Stimulated activated CD4-positive, alpha-beta T cell treated with anti-CD3 and anti-CD28 coated beads, Interleukin-4, amount 100 ng/mL, for 24 hours (primary cell): ENCODE measurements around the gene GALNTL6.
"Not testable (repeated sequence)": the region's sequence is repeated elsewhere in the genome, so short reads cannot be mapped to it uniquely, and the experiment has no call there.

Source experiments
- DNase-seq: peaks from one replicate; pipeline ENCODE4 v3.0.0-alpha.2; 2020

The GALNTL6 gene

GRCh38 chr4:172688534-172688933, 875.3 kb downstream of the GALNTL6 start:
- no peak for DNase-seq

- no peak for DNase-seq
These were observed 878.3 kb downstream of the GALNTL6 start for GRCh38 chr4:172691552-172691951.

- DNase-seq = no peak
These were observed 879.5 kb downstream of the GALNTL6 start for GRCh38 chr4:172692701-172693100.

GRCh38 chr4:172698256-172698655, 885.1 kb downstream of the GALNTL6 start:
- no peak for DNase-seq

- DNase-seq = no peak
These were observed 892.4 kb downstream of the GALNTL6 start for GRCh38 chr4:172705565-172705964.

- no peak for DNase-seq
These were observed 892.8 kb downstream of the GALNTL6 start for GRCh38 chr4:172706000-172706399.

- DNase-seq = no peak
These were observed 894.4 kb downstream of the GALNTL6 start for GRCh38 chr4:172707622-172708021.

- no peak for DNase-seq
These were observed 895.0 kb downstream of the GALNTL6 start for GRCh38 chr4:172708184-172708583.

- no peak for DNase-seq
These were observed 896.2 kb downstream of the GALNTL6 start for GRCh38 chr4:172709376-172709775.

GRCh38 chr4:172716291-172716690, 903.1 kb downstream of the GALNTL6 start:
- no peak for DNase-seq

- no peak for DNase-seq
These were observed 908.5 kb downstream of the GALNTL6 start for GRCh38 chr4:172721659-172722058.

- DNase-seq = no peak
These were observed 912.4 kb downstream of the GALNTL6 start for GRCh38 chr4:172725581-172725980.

GRCh38 chr4:172726001-172726423, 912.8 kb downstream of the GALNTL6 start:
- DNase-seq = no peak

- DNase-seq = no peak
These were observed 914.4 kb downstream of the GALNTL6 start for GRCh38 chr4:172727631-172728030.

- not testable (repeated sequence) for DNase-seq
These were observed 920.4 kb downstream of the GALNTL6 start for GRCh38 chr4:172733645-172734044.

- DNase-seq = no peak
These were observed 921.4 kb downstream of the GALNTL6 start for GRCh38 chr4:172734555-172734954.

- no peak for DNase-seq
These were observed 922.8 kb downstream of the GALNTL6 start for GRCh38 chr4:172736046-172736445.

- DNase-seq = no peak
These were observed 927.2 kb downstream of the GALNTL6 start for GRCh38 chr4:172740434-172740833.

- no peak for DNase-seq
These were observed 937.7 kb downstream of the GALNTL6 start for GRCh38 chr4:172750910-172751309.

- no peak for DNase-seq
These were observed 938.3 kb downstream of the GALNTL6 start for GRCh38 chr4:172751550-172751949.

- DNase-seq = no peak
These were observed 945.6 kb downstream of the GALNTL6 start for GRCh38 chr4:172758586-172759340.

- DNase-seq = no peak
These were observed 947.3 kb downstream of the GALNTL6 start for GRCh38 chr4:172760512-172760911.

- no peak for DNase-seq
These were observed 949.7 kb downstream of the GALNTL6 start for GRCh38 chr4:172762895-172763294.

- DNase-seq = no peak
These were observed 957.6 kb downstream of the GALNTL6 start for GRCh38 chr4:172770787-172771186.

GRCh38 chr4:172772781-172773180, 959.6 kb downstream of the GALNTL6 start:
- DNase-seq = no peak
